CD14-positive monocyte (primary cell): Measurements from ENCODE around the gene SPRY1. TPM values are rescaled to one million over a fixed set of nuclear protein-coding genes. Genes with fewer than 3 reads are reported as not detected.

ENCODE experiments used
- DNase-seq, 3 donors: peaks; one replicate each; pipeline ENCODE4 v3.0.0-alpha.2; 2011 to 2022
- H2AFZ ChIP-seq: 2 replicates; pipeline ENCODE4 v1.6.0; 2012; ENCODE audit warnings: mild to moderate bottlenecking, low read depth, low read length, inconsistent platforms; ENCODE audit not compliant: insufficient read depth, poor library complexity, severe bottlenecking
- H3K27ac ChIP-seq, 2 donors: 1 replicate in 1 of 2; 2 replicates in 1 of 2; pipeline ENCODE4 v1.5.1; 2012 to 2013; ENCODE audit warnings: low read length in 2 of 2, control low read depth in 1 of 2, inconsistent platforms in 1 of 2, low read depth in 1 of 2, mild to moderate bottlenecking in 1 of 2
- H3K27me3 ChIP-seq, 2 donors: one replicate each; pipeline versions ENCODE4 v1.6.0 to v1.6.1; 2011 to 2013; ENCODE audit warnings: low read length in 2 of 2; ENCODE audit not compliant: control insufficient read depth in 2 of 2, insufficient read depth in 2 of 2
- H3K36me3 ChIP-seq, 2 donors: replicated peaks in 1 of 2; 1 replicate in 1 of 2; 2 replicates in 1 of 2; pipeline versions ENCODE4 v1.5.1 to v1.6.1; 2012 to 2013; ENCODE audit warnings: low read length in 2 of 2, control low read depth in 1 of 2, inconsistent platforms in 1 of 2, mild to moderate bottlenecking in 1 of 2; ENCODE audit not compliant: insufficient read depth in 2 of 2, control insufficient read depth in 1 of 2
- H3K4me1 ChIP-seq, 2 donors: 1 replicate in 1 of 2; 2 replicates in 1 of 2; pipeline versions ENCODE4 v1.5.1 to v1.6.1; 2012 to 2013; ENCODE audit warnings: low read length in 2 of 2, control low read depth in 1 of 2, inconsistent platforms in 1 of 2, mild to moderate bottlenecking in 1 of 2, moderate library complexity in 1 of 2; ENCODE audit not compliant: insufficient read depth in 2 of 2, control insufficient read depth in 1 of 2
- H3K4me2 ChIP-seq: replicated peaks from 2 replicates; pipeline ENCODE3; 2012; ENCODE audit warnings: low read length, moderate library complexity, mild to moderate bottlenecking; ENCODE audit not compliant: poor library complexity, severe bottlenecking; ENCODE audit errors: extremely low read depth
- H3K4me3 ChIP-seq, 3 experiments: fragments of 200-600 bp in 1 of 3; sonication (generic) in 1 of 3; replicated peaks in 1 of 3; 1 replicate in 2 of 3; 2 replicates in 1 of 3; pipeline ENCODE4 v1.5.1; 2011 to 2013; ENCODE audit warnings: low read length in 3 of 3, mild to moderate bottlenecking in 3 of 3, control low read depth in 2 of 3, low read depth in 2 of 3, inconsistent platforms in 1 of 3, moderate library complexity in 1 of 3
- H3K79me2 ChIP-seq: 2 replicates; pipeline ENCODE4 v1.6.0; 2012; ENCODE audit warnings: mild to moderate bottlenecking, control low read depth, inconsistent platforms, low read length, moderate library complexity; ENCODE audit not compliant: insufficient read depth
- H3K9ac ChIP-seq: 2 replicates; pipeline ENCODE4 v1.6.0; 2017; ENCODE audit warnings: low read length, mild to moderate bottlenecking; ENCODE audit not compliant: insufficient read depth, poor library complexity, severe bottlenecking
- H3K9me3 ChIP-seq, 2 donors: replicated peaks in 1 of 2; 1 replicate in 1 of 2; 2 replicates in 1 of 2; pipeline versions ENCODE4 v1.5.1 to v1.6.1; 2012 to 2013; ENCODE audit warnings: low read length in 2 of 2, control low read depth in 1 of 2; ENCODE audit not compliant: control insufficient read depth in 1 of 2, insufficient read depth in 1 of 2
- H4K20me1 ChIP-seq: 2 replicates; pipeline ENCODE4 v1.6.0; 2012; ENCODE audit warnings: mild to moderate bottlenecking, low read length, control low read depth, moderate library complexity; ENCODE audit not compliant: insufficient read depth
- H3K27ac Mint-ChIP-seq, 7 donors: one replicate each; pipeline ENCODE4 v1.8.0; 2020; ENCODE audit warnings: mild to moderate bottlenecking in 7 of 7, mixed read lengths in 7 of 7, moderate library complexity in 6 of 7, inconsistent platforms in 2 of 7
- H3K27me3 Mint-ChIP-seq, 3 donors: one replicate each; pipeline ENCODE4 v1.8.0; 2021 to 2022; ENCODE audit warnings: low read depth in 3 of 3, mild to moderate bottlenecking in 3 of 3, mixed read lengths in 3 of 3, moderate library complexity in 3 of 3, inconsistent platforms in 1 of 3
- H3K36me3 Mint-ChIP-seq, 2 donors: one replicate each; pipeline ENCODE4 v1.8.0; 2020; ENCODE audit warnings: mixed read lengths in 2 of 2, inconsistent platforms in 1 of 2, mild to moderate bottlenecking in 1 of 2
- H3K4me1 Mint-ChIP-seq: one replicate; pipeline ENCODE4 v1.8.0; 2020; ENCODE audit warnings: mild to moderate bottlenecking, mixed read lengths
- H3K4me3 Mint-ChIP-seq, 2 donors: one replicate each; pipeline ENCODE4 v1.8.0; 2020; ENCODE audit warnings: mild to moderate bottlenecking in 2 of 2, mixed read lengths in 2 of 2, moderate library complexity in 1 of 2
- H3K9me3 Mint-ChIP-seq, 7 donors: one replicate each; pipeline ENCODE4 v1.8.0; 2020 to 2022; ENCODE audit warnings: mixed read lengths in 7 of 7, mild to moderate bottlenecking in 6 of 7, moderate library complexity in 6 of 7, inconsistent platforms in 2 of 7
- WGBS: methylation state at CpG from one replicate; pipeline ENCODE4 v1.1.5; 2013; ENCODE audit warnings: missing lambda C conversion rate; ENCODE audit not compliant: insufficient coverage; 5-methylcytosine and 5-hydroxymethylcytosine counted together
- intact Hi-C, 2 donors: fragments of 100-400 bp; cut with micrococcal nuclease; formaldehyde crosslinking; loops; one replicate each; pipeline versions ENCODE4 v1.15.0 to v1.15.1; 2023
- polyA plus RNA-seq, 3 donors: library from polyadenylated mRNA; depleted of rRNA in 1 of 3; unstranded in 2 of 3; stranded (reverse) in 1 of 3; fragments of 300-500 nt in 2 of 3; fragments of >200 nt in 1 of 3; fragmentation: Illumina TruSeq in 2 of 3; gene quantifications; 1 replicate in 2 of 3; 2 replicates in 1 of 3; pipeline ENCODE4 v1.2.3, GENCODE V29; 2012 to 2021
- TF ChIP-seq, protein P1 (sequence below): fragments of 200-600 bp; IDR thresholded peaks from one replicate; pipeline ENCODE4 v1.8.0; 2022; ENCODE audit warnings: antibody characterized with exemption, mild to moderate bottlenecking

The SPRY1 gene
- polyA plus RNA-seq, 3 donors: 1.1 to 3.7 (median 2.0) TPM

DNA sequence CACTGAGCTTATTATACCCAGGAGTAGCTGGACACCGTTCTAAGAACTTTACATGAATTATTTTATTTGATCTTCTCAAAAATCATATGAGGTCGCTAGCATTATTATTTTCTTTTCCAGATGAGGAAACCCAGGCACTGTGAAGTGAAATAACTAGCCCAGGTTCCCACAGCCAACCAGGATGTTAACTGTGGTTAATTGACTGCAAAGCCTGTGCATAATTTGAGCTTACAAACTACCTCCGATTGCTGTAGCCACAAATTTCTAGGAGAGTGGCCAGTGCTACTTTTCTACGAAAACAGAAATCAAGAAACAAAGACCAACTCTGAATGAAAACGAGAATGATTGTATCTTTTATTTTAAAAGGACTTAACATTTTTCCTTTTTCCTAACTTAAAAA lies 27.2 kb downstream of the SPRY1 start:
- H3K79me2 ChIP-seq: no peaks in the 10 kb centered on the region
- WGBS: 100% methylated on average over 1 of the region's 5 CpGs

DNA sequence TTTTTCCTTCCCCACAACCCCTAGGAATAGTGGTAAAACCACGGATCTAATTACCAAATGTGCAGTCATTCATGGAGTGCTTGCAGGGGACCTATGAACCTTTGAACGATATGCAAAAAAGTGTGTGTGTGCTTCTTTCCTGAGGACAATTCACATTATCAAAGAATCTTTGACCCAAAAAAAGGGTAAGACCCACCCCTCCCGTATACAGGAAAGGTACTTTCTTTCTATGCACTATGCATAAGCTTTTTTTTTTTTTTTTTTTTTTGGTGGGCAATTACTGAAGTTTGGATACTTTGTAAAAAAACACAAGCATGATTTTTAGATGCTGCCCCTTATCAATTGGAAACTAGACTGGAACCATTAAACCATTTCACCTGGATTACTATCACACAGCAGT lies 31.4 kb downstream of the SPRY1 start:
- Histone ChIP-seq H3K79me2 (no peaks in the 10 kb centered on the region), H3K27ac (no peak overlapping the region), H3K27me3 (no peaks in the 10 kb centered on the region), H3K4me1 (no peaks in the 10 kb centered on the region), H4K20me1 (no peaks in the 10 kb centered on the region), H3K9ac (no peak overlapping the region), H3K36me3 (no peaks in the 10 kb centered on the region), H3K9me3 (peaks cover 11 to 12% of the 10 kb centered on the region in 2 donors), H2AFZ (no peak overlapping the region), H3K4me3 (no peak overlapping the region), H3K4me2 (no peak overlapping the region)
- no peak overlapping the region for H3K4me3 Mint-ChIP-seq
- no CpG with 5 or more reads among the region's 3 CpGs for WGBS
- H3K9me3 Mint-ChIP-seq: peaks cover 8 to 23% (median 11%) of the 10 kb centered on the region in 7 donors
- no peaks in the 10 kb centered on the region for H3K36me3 Mint-ChIP-seq
- no peak overlapping the region for H3K27ac Mint-ChIP-seq
- H3K27me3 Mint-ChIP-seq: peaks cover 0 to 3% (median 2%) of the 10 kb centered on the region in 3 donors
- DNase-seq: no peak
- H3K4me1 Mint-ChIP-seq: no peaks in the 10 kb centered on the region
- TF ChIP-seq, protein P1, sequence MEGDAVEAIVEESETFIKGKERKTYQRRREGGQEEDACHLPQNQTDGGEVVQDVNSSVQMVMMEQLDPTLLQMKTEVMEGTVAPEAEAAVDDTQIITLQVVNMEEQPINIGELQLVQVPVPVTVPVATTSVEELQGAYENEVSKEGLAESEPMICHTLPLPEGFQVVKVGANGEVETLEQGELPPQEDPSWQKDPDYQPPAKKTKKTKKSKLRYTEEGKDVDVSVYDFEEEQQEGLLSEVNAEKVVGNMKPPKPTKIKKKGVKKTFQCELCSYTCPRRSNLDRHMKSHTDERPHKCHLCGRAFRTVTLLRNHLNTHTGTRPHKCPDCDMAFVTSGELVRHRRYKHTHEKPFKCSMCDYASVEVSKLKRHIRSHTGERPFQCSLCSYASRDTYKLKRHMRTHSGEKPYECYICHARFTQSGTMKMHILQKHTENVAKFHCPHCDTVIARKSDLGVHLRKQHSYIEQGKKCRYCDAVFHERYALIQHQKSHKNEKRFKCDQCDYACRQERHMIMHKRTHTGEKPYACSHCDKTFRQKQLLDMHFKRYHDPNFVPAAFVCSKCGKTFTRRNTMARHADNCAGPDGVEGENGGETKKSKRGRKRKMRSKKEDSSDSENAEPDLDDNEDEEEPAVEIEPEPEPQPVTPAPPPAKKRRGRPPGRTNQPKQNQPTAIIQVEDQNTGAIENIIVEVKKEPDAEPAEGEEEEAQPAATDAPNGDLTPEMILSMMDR: no peak
- intact Hi-C loops: no loop called here

More for the DNA sequence above, 27.2 kb downstream of the SPRY1 start:
- Histone ChIP-seq H3K9me3 (peaks cover 11 to 12% of the 10 kb centered on the region in 2 donors), H3K27ac (no peak overlapping the region), H3K4me3 (no peak overlapping the region), H3K9ac (no peak overlapping the region), H3K4me2 (no peak overlapping the region), H3K36me3 (no peaks in the 10 kb centered on the region), H3K27me3 (no peaks in the 10 kb centered on the region), H4K20me1 (no peaks in the 10 kb centered on the region), H3K4me1 (peaks cover 13 to 20% of the 10 kb centered on the region in 2 donors), H2AFZ (no peak overlapping the region)
- H3K4me3 Mint-ChIP-seq: no peak overlapping the region
- H3K36me3 Mint-ChIP-seq: no peaks in the 10 kb centered on the region
- H3K9me3 Mint-ChIP-seq: peaks cover 7 to 23% (median 11%) of the 10 kb centered on the region in 7 donors
- H3K4me1 Mint-ChIP-seq: peaks cover 25% of the 10 kb centered on the region
- no peak overlapping the region for H3K27ac Mint-ChIP-seq
- intact Hi-C loops: no loop called here
- peaks cover 0 to 5% (median 0%) of the 10 kb centered on the region in 3 donors for H3K27me3 Mint-ChIP-seq
- DNase-seq: no peak
- TF ChIP-seq, protein P1: no peak
